K562 (cell line): ENCODE measurements around the gene LUC7L. TPM values are rescaled to one million over a fixed set of nuclear protein-coding genes. Genes with fewer than 3 reads are reported as not detected.

Experiments
- ASH1L ChIP-seq: fragments of 450-650 bp; IDR thresholded peaks from 2 replicates; pipeline ENCODE4 v1.6.1; 2018; ENCODE audit warnings: borderline replicate concordance, mild to moderate bottlenecking, low read depth; ENCODE audit not compliant: partially characterized antibody
- CBFA2T3 ChIP-seq: fragments of 450-650 bp; IDR thresholded peaks from 2 replicates; pipeline ENCODE4 v1.6.1; 2017
- GTF2A2 ChIP-seq: IDR thresholded peaks from 2 replicates; pipeline ENCODE4 v1.6.1; 2016; ENCODE audit warnings: mild to moderate bottlenecking, missing genetic modification characterization, missing compliant biosample characterization
- KAT7 ChIP-seq: sonication (generic); formaldehyde crosslinking; IDR thresholded peaks from 2 replicates; pipeline ENCODE4 v1.8.0; 2022; ENCODE audit warnings: missing genetic modification reagents, mild to moderate bottlenecking, borderline replicate concordance
- PBX2 ChIP-seq, 2 experiments: IDR thresholded peaks in 1 of 2; conservative IDR thresholded peaks in 1 of 2; 2 replicates each; pipeline ENCODE4 v1.6.1; 2016; ENCODE audit warnings: low read depth in 2 of 2, mild to moderate bottlenecking in 1 of 2, missing compliant biosample characterization in 1 of 2, missing genetic modification characterization in 1 of 2, moderate library complexity in 1 of 2
- PHF21A ChIP-seq: fragments of 450-650 bp; IDR thresholded peaks from 2 replicates; pipeline ENCODE4 v1.6.1; 2017; ENCODE audit warnings: low read depth, borderline replicate concordance
- REST ChIP-seq, 2 experiments: fragments of 450-650 bp; formaldehyde crosslinking in 1 of 2; IDR thresholded peaks; 2 replicates each; pipeline versions ENCODE4 v1.4.0 to v1.6.1; 2014 to 2020; ENCODE audit warnings: mild to moderate bottlenecking in 2 of 2, borderline replicate concordance in 1 of 2, low read depth in 1 of 2
- SRSF7 ChIP-seq: fragments of 200-400 bp; formaldehyde crosslinking; optimal IDR thresholded peaks from 2 replicates; pipeline ENCODE3; 2017; ENCODE audit warnings: mild to moderate bottlenecking, low read depth, low read length
- TEAD1 ChIP-seq, 2 experiments: fragments of 450-650 bp in 1 of 2; sonication (generic) in 1 of 2; formaldehyde crosslinking; IDR thresholded peaks; 2 replicates each; pipeline versions ENCODE4 v1.4.0 to v1.8.0; 2020 to 2022; ENCODE audit warnings: mild to moderate bottlenecking in 2 of 2, missing genetic modification reagents in 1 of 2
- ZBTB43 ChIP-seq: sonication (generic); formaldehyde crosslinking; IDR thresholded peaks from 2 replicates; pipeline ENCODE4 v1.8.0; 2023; ENCODE audit warnings: mild to moderate bottlenecking, missing genetic modification reagents
- ZFX ChIP-seq: sonication (generic); formaldehyde crosslinking; IDR thresholded peaks from 2 replicates; pipeline ENCODE4 v1.8.0; 2022; ENCODE audit warnings: mild to moderate bottlenecking, missing genetic modification reagents, moderate library complexity
- ZNF133 ChIP-seq: fragments of 250-450 bp; sonication (Bioruptor Pico); IDR thresholded peaks from 2 replicates; pipeline ENCODE4 v1.4.0; 2020; ENCODE audit warnings: mild to moderate bottlenecking
- ZNF277 ChIP-seq: fragments of 250-450 bp; sonication (Bioruptor Pico); IDR thresholded peaks from 2 replicates; pipeline ENCODE4 v1.8.0; 2022; ENCODE audit warnings: inconsistent platforms, mild to moderate bottlenecking, moderate library complexity, borderline replicate concordance
- polyA plus RNA-seq, 8 experiments: library from polyadenylated mRNA; depleted of rRNA in 4 of 8; stranded (reverse) in 5 of 8; unstranded in 3 of 8; fragments of >200 nt; fragmentation: Nextera tagmentation in 2 of 8; fragmentation: Illumina TruSeq in 1 of 8; extraction: Ambion mirVana in 2 of 8; extraction: Trizol in 1 of 8; gene quantifications; 2 replicates each; pipeline versions ENCODE4 v1.2.1 to v1.2.3, GENCODE V29; 2011 to 2014; ENCODE audit warnings: inconsistent platforms in 1 of 8, missing spikeins in 1 of 8
- total RNA-seq, 7 experiments: library from RNA; depleted of rRNA in 6 of 7; stranded (reverse); fragments of >200 nt in 6 of 7; fragmentation: Illumina TruSeq in 2 of 7; extraction: Trizol in 2 of 7; gene quantifications; 2 replicates each; pipeline versions ENCODE4 v1.2.1 to v1.2.3, GENCODE V29; 2011 to 2021; ENCODE audit warnings: low replicate concordance in 1 of 7

The LUC7L gene
- total and polyA plus RNA-seq, 9 of the 15 experiments (the other 6 are each of a cell fraction or from before 2014, with no cell fraction given) = 1.7 to 93.3 (median 59.5) TPM

- TF ChIP-seq PBX2 (CRISPR knock-in tag; IDR thresholded peaks at IDR 0.05; ENCODE audit: low read depth) = no peak
- TF ChIP-seq PBX2 (tag; conservative IDR thresholded peaks at IDR 0.05; ENCODE audit: low read depth) = peak; percentile 56; the same call in 1 of the 2 replicates
- no peak for TF ChIP-seq KAT7 (CRISPR knock-in tag)
- peak; percentile 66 for TF ChIP-seq ASH1L
- no peak for TF ChIP-seq GTF2A2 (tag)
- TF ChIP-seq ZFX = no peak
- TF ChIP-seq CBFA2T3 = peak; percentile 37; the same call in 1 of the 2 replicates
- no peak for TF ChIP-seq ZBTB43 (CRISPR knock-in tag)
- no peak for TF ChIP-seq TEAD1 (CRISPR knock-in tag; IDR thresholded peaks at IDR 0.05)
- TF ChIP-seq REST (IDR thresholded peaks at IDR 0.05; ENCODE audit: borderline replicate concordance) = peak; percentile 58
- TF ChIP-seq REST (CRISPR knock-in tag; IDR thresholded peaks at IDR 0.05; ENCODE audit: low read depth) = no peak
- TF ChIP-seq SRSF7 = no peak
- TF ChIP-seq ZNF133 = no peak
- TF ChIP-seq ZNF277 (CRISPR knock-in tag) = no peak
- 0 out of 2 replicates have a peak, but pooled peaks have one; percentile 32 for TF ChIP-seq PHF21A
Measured at GRCh38 chr16:278863-279366, 49.7 kb upstream of the LUC7L start (continued).
